ENCODE results near the gene UQCRQ. TPM values are rescaled to one million over a fixed set of nuclear protein-coding genes. Genes with fewer than 3 reads are reported as not detected.
A peak's percentile ranks its signal among the peaks of the same experiment; 100 is the strongest.

UQCRQ gene
- total and polyA plus RNA-seq, 9 of the 15 experiments (the other 6 are each of a cell fraction or from before 2014, with no cell fraction given) = 235 to 2,421 (median 883) TPM

- no peak for TF ChIP-seq HOMEZ (CRISPR knock-in tag; IDR thresholded peaks at IDR 0.05)
- no peak for TF ChIP-seq PCBP1 (IDR thresholded peaks at IDR 0.05; ENCODE audit: low read depth, low read length, poor library complexity, severe bottlenecking)
- no peak for TF ChIP-seq DNMT1 (IDR thresholded peaks at IDR 0.05)
- no peak for TF ChIP-seq ZC3H4 (CRISPR knock-in tag; IDR thresholded peaks at IDR 0.05; ENCODE audit: borderline replicate concordance)
Observed at GRCh38 chr5:132905938-132906337, 39.5 kb downstream of the UQCRQ start (continued).

GRCh38 chr5:132907161-132907560 is 40.7 kb downstream of the UQCRQ start:
- in situ Hi-C loops (cut with MboI) (no loop called here), intact Hi-C loops (cut with micrococcal nuclease) (no loop called here)
- H3K79me2 ChIP-seq (ENCODE audit: control insufficient read depth, insufficient read depth, low read length) = peaks cover 11% of the 10 kb centered on the region; the same call in 2 of the 3 replicates
- peak in 2 of 4 experiments; percentile 14 for DNase-seq (ENCODE audit: extremely low read depth in 1 of 4, low spot score in 3 of 4)
- BruUV-seq (replicated peaks) = no TSS peak
- H3K27me3 ChIP-seq (ENCODE audit: control insufficient read depth in 2 of 2, insufficient read depth in 2 of 2, low read length in 2 of 2) = no peaks in the 10 kb centered on the region
- WGBS (ENCODE audit: insufficient coverage, low coverage, missing lambda C conversion rate) = 58% methylated on average over 2 of the region's 2 CpGs
- peaks cover 0 to 10% of the 10 kb centered on the region in 2 experiments; a peak in 2 of 5 replicates for H3K4me1 ChIP-seq (replicated peaks in 1 of 2; ENCODE audit: control insufficient read depth in 2 of 2, insufficient read depth in 2 of 2, low read length in 2 of 2)
- CTCF ChIA-PET (ENCODE audit: low intra/inter-chr PET ratio) = no interaction called here
- H4K20me1 ChIP-seq (replicated peaks; ENCODE audit: control insufficient read depth, insufficient read depth, low read length) = no peaks in the 10 kb centered on the region
- H3K36me3 ChIP-seq (ENCODE audit: control insufficient read depth, insufficient read depth, low read length) = peaks cover 41% of the 10 kb centered on the region
- no peaks in the 10 kb centered on the region for H3K9me1 ChIP-seq (ENCODE audit: control insufficient read depth, insufficient read depth, low read length)
- no peak overlapping the region for H3K4me3 ChIP-seq
- peak overlapping the region; percentile 3; the same call in 1 of the 3 replicates for H3K27ac ChIP-seq (ENCODE audit: extremely low read depth, low read depth, low read length)
- POLR2A ChIA-PET = interaction anchor here (0.6 to 1.3 kb wide), 4 partner anchors 11 to 411 kb away, joined by 3 read pairs; no protein-coding TSS in a partner anchor
- ATAC-seq = peak; percentile 63
- H3K9me3 ChIP-seq (replicated peaks; ENCODE audit: control insufficient read depth, insufficient read depth, low read depth, low read length) = no peaks in the 10 kb centered on the region
- peak; percentile 58 for FAIRE-seq
- H2AFZ ChIP-seq (ENCODE audit: low read depth, low read length) = no peak overlapping the region
- no peak overlapping the region for H3K9ac ChIP-seq (ENCODE audit: insufficient read depth in 1 of 2, low read depth in 2 of 2, low read length in 2 of 2)
- H3K4me2 ChIP-seq (ENCODE audit: insufficient read depth, low read length) = no peak overlapping the region
- no peak for TF ChIP-seq HMG20A (CRISPR knock-in tag; conservative IDR thresholded peaks at IDR 0.05)
- peak; percentile 61 for TF ChIP-seq PRDM10 (IDR thresholded peaks at IDR 0.05; ENCODE audit: partially characterized antibody)
- peak in 1 of 2 experiments; percentile 45; a peak in 2 of 4 replicates for TF ChIP-seq FOXA3 (CRISPR knock-in tag; conservative IDR thresholded peaks at IDR 0.05 in 1 of 2, IDR thresholded peaks at IDR 0.05 in 1 of 2)
- no peak for TF ChIP-seq ZHX1 (conservative IDR thresholded peaks at IDR 0.05; ENCODE audit: low read length)
- 0 out of 2 replicates have a peak, but pooled peaks have one; percentile 28 for TF ChIP-seq SMARCA4 (IDR thresholded peaks at IDR 0.05)
- TF ChIP-seq FOXK2 (conservative IDR thresholded peaks at IDR 0.05 in 1 of 2, IDR thresholded peaks at IDR 0.05 in 1 of 2; ENCODE audit: low read depth in 2 of 2) = peak; percentile 38 to 39; a peak in 1 of 4 replicates
- TF ChIP-seq FOSL1 (tag; conservative IDR thresholded peaks at IDR 0.05) = peak; percentile 71
- peak; percentile 10 for TF ChIP-seq MEIS2 (IDR thresholded peaks at IDR 0.05; ENCODE audit: partially characterized antibody)
- TF ChIP-seq TCF3 (CRISPR knock-in tag; IDR thresholded peaks at IDR 0.05) = peak; percentile 18; the same call in 1 of the 2 replicates
